GM12865 (cell line): ENCODE results near the gene CLIC5.

ENCODE experiments used
- DNase-seq: peaks from one replicate; pipeline ENCODE4 v3.0.0; 2010; ENCODE audit warnings: low read depth
- H3K4me3 ChIP-seq: 2 replicates; pipeline ENCODE4 v1.5.1; 2011; ENCODE audit warnings: mild to moderate bottlenecking, low read depth, low read length, control low read depth
- TF ChIP-seq, protein P1 (sequence below): IDR thresholded peaks from 2 replicates; pipeline ENCODE4 v1.5.1; 2011; ENCODE audit warnings: low read length, control low read depth, low read depth, inconsistent platforms; ENCODE audit not compliant: insufficient read depth; ENCODE audit errors: missing control alignments

CLIC5 gene

DNA sequence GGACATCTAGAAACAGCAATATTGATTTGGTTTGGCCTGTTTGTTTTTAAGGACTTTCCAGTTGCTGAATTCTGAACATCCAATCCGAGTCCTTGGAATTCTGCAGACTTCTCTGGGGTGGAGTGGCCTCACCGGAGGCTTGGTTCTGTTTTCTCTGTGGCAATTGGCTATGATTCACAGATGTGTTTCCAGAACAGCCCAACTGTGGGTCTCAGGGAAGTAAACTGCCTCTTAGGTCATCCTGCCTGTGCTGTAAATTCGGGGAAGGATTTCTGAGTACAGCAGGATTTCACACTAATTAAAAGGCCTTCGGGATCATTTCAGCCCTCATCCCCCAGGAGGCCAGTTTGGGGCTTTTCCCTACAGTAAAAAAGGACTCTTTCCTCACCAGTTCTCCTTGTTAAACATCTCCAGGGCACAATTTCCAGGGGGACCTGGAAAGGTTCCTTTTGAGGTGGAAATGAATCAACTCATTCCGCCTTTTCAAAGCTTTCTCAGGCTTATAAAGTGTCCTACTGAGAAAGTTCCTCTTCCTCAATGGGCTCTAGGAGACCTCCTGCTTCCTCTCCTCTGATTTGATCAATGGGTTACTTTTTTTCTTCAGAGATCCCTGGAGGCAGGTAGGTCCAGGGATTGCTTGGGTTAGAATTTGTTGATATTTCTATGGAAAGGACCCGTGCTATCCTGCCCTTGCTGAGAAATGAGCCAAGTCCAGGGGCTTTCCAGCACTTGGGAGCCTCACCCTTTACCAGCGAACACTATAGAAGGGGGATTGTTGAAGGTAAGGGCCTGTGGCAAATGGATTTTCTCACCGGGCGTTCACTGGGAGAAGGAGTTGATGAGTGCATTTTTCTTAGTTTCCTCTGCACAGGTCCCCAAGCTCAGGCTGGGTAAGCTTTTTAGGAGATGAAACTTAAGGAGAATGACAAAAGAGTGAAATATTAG lies 114.6 kb downstream of the CLIC5 start:
- no peak overlapping the region for H3K4me3 ChIP-seq
- TF ChIP-seq, protein P1, sequence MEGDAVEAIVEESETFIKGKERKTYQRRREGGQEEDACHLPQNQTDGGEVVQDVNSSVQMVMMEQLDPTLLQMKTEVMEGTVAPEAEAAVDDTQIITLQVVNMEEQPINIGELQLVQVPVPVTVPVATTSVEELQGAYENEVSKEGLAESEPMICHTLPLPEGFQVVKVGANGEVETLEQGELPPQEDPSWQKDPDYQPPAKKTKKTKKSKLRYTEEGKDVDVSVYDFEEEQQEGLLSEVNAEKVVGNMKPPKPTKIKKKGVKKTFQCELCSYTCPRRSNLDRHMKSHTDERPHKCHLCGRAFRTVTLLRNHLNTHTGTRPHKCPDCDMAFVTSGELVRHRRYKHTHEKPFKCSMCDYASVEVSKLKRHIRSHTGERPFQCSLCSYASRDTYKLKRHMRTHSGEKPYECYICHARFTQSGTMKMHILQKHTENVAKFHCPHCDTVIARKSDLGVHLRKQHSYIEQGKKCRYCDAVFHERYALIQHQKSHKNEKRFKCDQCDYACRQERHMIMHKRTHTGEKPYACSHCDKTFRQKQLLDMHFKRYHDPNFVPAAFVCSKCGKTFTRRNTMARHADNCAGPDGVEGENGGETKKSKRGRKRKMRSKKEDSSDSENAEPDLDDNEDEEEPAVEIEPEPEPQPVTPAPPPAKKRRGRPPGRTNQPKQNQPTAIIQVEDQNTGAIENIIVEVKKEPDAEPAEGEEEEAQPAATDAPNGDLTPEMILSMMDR: no peak
- no peak for DNase-seq

- no peak for DNase-seq
- H3K4me3 ChIP-seq: no peak overlapping the region
- TF ChIP-seq, protein P1: no peak
These were observed 116.0 kb downstream of the CLIC5 start for GRCh38 chr6:45899683-45899946.

- TF ChIP-seq, protein P1: no peak
- H3K4me3 ChIP-seq: no peak overlapping the region
- DNase-seq: no peak
These were observed 116.5 kb downstream of the CLIC5 start for GRCh38 chr6:45898941-45899682.

GRCh38 chr6:45896783-45897441 lies 118.7 kb downstream of the CLIC5 start:
- H3K4me3 ChIP-seq: no peak overlapping the region
- peak; percentile 16 for DNase-seq
- TF ChIP-seq, protein P1: no peak

DNA sequence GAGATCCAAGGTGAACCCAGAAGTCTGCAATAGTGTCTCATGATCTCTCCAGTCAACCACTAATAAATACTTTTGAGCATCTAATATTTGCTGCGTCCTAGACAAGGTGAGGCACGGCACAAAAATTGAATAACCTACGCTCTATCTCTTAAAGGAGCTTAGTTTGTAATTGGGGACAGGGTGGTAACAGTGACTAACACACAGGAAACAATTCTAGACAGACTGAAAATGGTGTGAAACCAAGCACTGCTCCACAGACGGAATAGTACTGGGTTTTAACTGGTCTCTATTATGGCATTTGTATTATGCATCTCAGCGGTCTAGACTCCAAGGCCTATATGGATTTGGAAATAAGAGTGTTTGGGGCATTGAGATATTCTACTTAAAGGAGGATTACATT lies 120.1 kb downstream of the CLIC5 start:
- DNase-seq: no peak
- H3K4me3 ChIP-seq: no peak overlapping the region
- TF ChIP-seq, protein P1: no peak

DNA sequence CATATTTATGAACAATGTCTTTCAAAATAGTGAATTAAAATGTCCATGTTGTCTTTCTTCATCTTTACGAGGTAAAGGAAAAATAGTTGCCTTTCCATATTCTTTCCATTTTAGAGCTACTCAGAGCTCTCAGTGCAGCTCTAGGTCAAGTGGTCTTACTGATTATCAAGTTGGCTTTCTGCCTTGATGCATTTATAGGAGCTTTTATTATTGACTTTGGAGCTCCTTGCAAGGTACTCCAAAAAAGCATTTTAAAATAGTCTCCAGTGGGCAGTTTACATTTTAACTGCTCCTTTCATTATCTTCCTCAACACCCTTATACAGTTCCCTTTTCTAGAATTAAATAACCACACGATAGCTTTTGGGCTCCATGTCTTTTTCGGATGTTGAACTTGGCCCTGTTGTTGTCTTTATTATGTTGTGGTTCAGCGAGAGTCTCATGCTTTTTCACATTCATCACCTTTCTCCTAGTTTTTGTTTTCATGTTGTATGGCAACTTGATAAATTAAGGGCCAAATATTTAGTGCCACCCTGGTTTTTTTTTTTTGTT lies 122.9 kb downstream of the CLIC5 start:
- TF ChIP-seq, protein P1: no peak
- H3K4me3 ChIP-seq: no peak overlapping the region
- no peak for DNase-seq
